K562 (cell line): ENCODE results near the gene EXOSC2. TPM values are rescaled to one million over a fixed set of nuclear protein-coding genes. Genes with fewer than 3 reads are reported as not detected.

ENCODE experiments used
- ATAC-seq: fragments of 200-7000 bp; cut with Tn5 transposase; 3 replicates; pipeline ENCODE4 v1.9.1; 2020; ENCODE audit warnings: moderate library complexity
- BruUV-seq: library from RNA; stranded (reverse); fragments of 400-500 nt; replicated peaks from 2 replicates; lab custom pipeline; 2021; lab: Mats Ljungman, UMichigan
- CTCF ChIA-PET: fragments of 300-600 bp; formaldehyde crosslinking; extraction: SDS; loops from one replicate; lab custom pipeline; 2021; ENCODE audit warnings: low intra/inter-chr PET ratio; lab: Yijun Ruan, JAX
- POLR2A ChIA-PET: fragments of 300-600, 350-650 bp; sonication (Branson Sonifier 250); formaldehyde crosslinking; extraction: SDS; loops from one replicate; lab custom pipeline; 2021; ENCODE audit warnings: antibody characterized with exemption, inconsistent platforms; lab: Yijun Ruan, JAX
- DNase-seq, 4 experiments: peaks; one replicate each; pipeline versions ENCODE4 v3.0.0 to v3.0.0-alpha.2; 2011 to 2018; ENCODE audit warnings: low spot score in 3 of 4, mixed read lengths in 3 of 4; ENCODE audit errors: extremely low read depth in 1 of 4
- FAIRE-seq: peaks from 2 replicates; lab custom pipeline; 2011; peaks lifted over from hg19 to GRCh38; lab: Jason Lieb, UNC
- H2AFZ ChIP-seq: 2 replicates; pipeline ENCODE4 v1.6.0; 2011; ENCODE audit warnings: low read depth, low read length, control low read depth, inconsistent platforms
- H3K27ac ChIP-seq: fragments of 200-600 bp; 3 replicates; pipeline ENCODE4 v1.8.0; 2011; ENCODE audit warnings: low read depth, mild to moderate bottlenecking, control low read depth, inconsistent platforms, low read length, moderate library complexity, mixed read lengths; ENCODE audit errors: extremely low read depth
- H3K27me3 ChIP-seq, 2 experiments: fragments of 300-600 bp in 1 of 2; 2 replicates in 1 of 2; 3 replicates in 1 of 2; pipeline versions ENCODE4 v1.6.0 to v1.8.0; 2011; ENCODE audit warnings: inconsistent platforms in 2 of 2, low read length in 2 of 2, mild to moderate bottlenecking in 1 of 2, mixed read lengths in 1 of 2, moderate library complexity in 1 of 2; ENCODE audit not compliant: control insufficient read depth in 2 of 2, insufficient read depth in 2 of 2
- H3K36me3 ChIP-seq: fragments of 300-600 bp; 3 replicates; pipeline ENCODE4 v1.8.0; 2011; ENCODE audit warnings: mild to moderate bottlenecking, low read length, inconsistent platforms; ENCODE audit not compliant: control insufficient read depth, insufficient read depth
- H3K4me1 ChIP-seq, 2 experiments: fragments of 200-600 bp in 1 of 2; replicated peaks in 1 of 2; 2 replicates in 1 of 2; 3 replicates in 1 of 2; pipeline versions ENCODE4 v1.5.1 to v1.8.0; 2011; ENCODE audit warnings: inconsistent platforms in 2 of 2, low read length in 2 of 2, mild to moderate bottlenecking in 1 of 2, mixed read lengths in 1 of 2, moderate library complexity in 1 of 2; ENCODE audit not compliant: control insufficient read depth in 2 of 2, insufficient read depth in 2 of 2
- H3K4me2 ChIP-seq: 2 replicates; pipeline ENCODE4 v1.6.1; 2011; ENCODE audit warnings: low read length, control low read depth, inconsistent platforms, mixed read lengths; ENCODE audit not compliant: insufficient read depth
- H3K4me3 ChIP-seq: fragments of 200-600 bp; sonication (generic), shearing (Covaris generic); 2 replicates; pipeline ENCODE4 v1.5.1; 2016; ENCODE audit warnings: control low read depth, inconsistent platforms
- H3K79me2 ChIP-seq: fragments of 200-600 bp; 3 replicates; pipeline ENCODE4 v1.8.0; 2011; ENCODE audit warnings: low read length, inconsistent platforms; ENCODE audit not compliant: control insufficient read depth, insufficient read depth
- H3K9ac ChIP-seq, 2 experiments: 2 replicates each; pipeline versions ENCODE4 v1.6.0 to v1.6.1; 2011; ENCODE audit warnings: low read depth in 2 of 2, low read length in 2 of 2, control low read depth in 1 of 2, inconsistent platforms in 1 of 2, mild to moderate bottlenecking in 1 of 2, mixed read lengths in 1 of 2; ENCODE audit not compliant: insufficient read depth in 1 of 2
- H3K9me1 ChIP-seq: one replicate; pipeline ENCODE4 v1.6.0; 2011; ENCODE audit warnings: inconsistent platforms, mild to moderate bottlenecking, low read length, moderate library complexity; ENCODE audit not compliant: control insufficient read depth, insufficient read depth
- H3K9me3 ChIP-seq: replicated peaks from 2 replicates; pipeline ENCODE4 v1.5.1; 2011; ENCODE audit warnings: low read depth, low read length, inconsistent platforms; ENCODE audit not compliant: control insufficient read depth, insufficient read depth
- H4K20me1 ChIP-seq: replicated peaks from 2 replicates; pipeline ENCODE4 v1.6.1; 2011; ENCODE audit warnings: low read length, inconsistent platforms, mixed read lengths; ENCODE audit not compliant: control insufficient read depth, insufficient read depth
- CC2D1A ChIP-seq: fragments of 450-650 bp; IDR thresholded peaks from 2 replicates; pipeline ENCODE4 v1.6.1; 2017; ENCODE audit warnings: mild to moderate bottlenecking
- CTCF ChIP-seq, 3 experiments: IDR thresholded peaks in 2 of 3; conservative IDR thresholded peaks in 1 of 3; 2 replicates each; pipeline ENCODE4 v1.5.1; 2011 to 2012; ENCODE audit warnings: low read length in 3 of 3, mild to moderate bottlenecking in 3 of 3, control low read depth in 2 of 3, improper control_type of control experiment in 1 of 3, inconsistent platforms in 1 of 3, low read depth in 1 of 3, mixed read lengths in 1 of 3, moderate library complexity in 1 of 3; ENCODE audit not compliant: insufficient read depth in 2 of 3
- KDM4B ChIP-seq, 2 experiments: fragments of 450-650 bp in 1 of 2; sonication (generic) in 1 of 2; IDR thresholded peaks; 2 replicates each; pipeline ENCODE4 v1.6.1; 2016 to 2017; ENCODE audit warnings: borderline replicate concordance in 2 of 2, antibody characterized with exemption in 1 of 2, low read depth in 1 of 2, mild to moderate bottlenecking in 1 of 2
- NONO ChIP-seq, 2 experiments: fragments of 200-400 bp in 1 of 2; fragments of 450-650 bp in 1 of 2; formaldehyde crosslinking in 1 of 2; IDR thresholded peaks; 2 replicates each; pipeline ENCODE4 v1.6.1; 2017; ENCODE audit warnings: low read depth in 2 of 2, mild to moderate bottlenecking in 2 of 2, moderate library complexity in 2 of 2, low read length in 1 of 2
- SIRT6 ChIP-seq: IDR thresholded peaks from one replicate; pipeline ENCODE4 v1.6.1; 2012; ENCODE audit warnings: low read depth, mild to moderate bottlenecking, control low read depth, inconsistent platforms, low read length, moderate library complexity
- ZBTB33 ChIP-seq: sonication (generic); formaldehyde crosslinking; IDR thresholded peaks from 2 replicates; pipeline ENCODE4 v1.8.1; 2023; ENCODE audit warnings: mild to moderate bottlenecking, missing genetic modification reagents
- WGBS: fragments of 100-300 bp; shearing (Covaris generic); methylation state at CpG from one replicate; pipeline ENCODE4 v1.1.6; 2016; ENCODE audit warnings: low coverage, mixed read lengths; ENCODE audit not compliant: insufficient coverage; ENCODE audit errors: missing lambda C conversion rate; 5-methylcytosine and 5-hydroxymethylcytosine counted together
- in situ Hi-C: fragments of 300-500 bp; cut with MboI; formaldehyde crosslinking; loops from 4 replicates; pipeline ENCODE4 v1.15.0; 2018; ENCODE audit warnings: inconsistent platforms, mixed read lengths
- intact Hi-C: fragments of 100-400 bp; cut with micrococcal nuclease; formaldehyde crosslinking; loops from 2 replicates; pipeline ENCODE4 v1.14.2; 2022
- polyA plus RNA-seq, 8 experiments: library from polyadenylated mRNA; depleted of rRNA in 4 of 8; stranded (reverse) in 5 of 8; unstranded in 3 of 8; fragments of >200 nt; fragmentation: Nextera tagmentation in 2 of 8; fragmentation: Illumina TruSeq in 1 of 8; extraction: Ambion mirVana in 2 of 8; extraction: Trizol in 1 of 8; gene quantifications; 2 replicates each; pipeline versions ENCODE4 v1.2.1 to v1.2.3, GENCODE V29; 2011 to 2014; ENCODE audit warnings: inconsistent platforms in 1 of 8, missing spikeins in 1 of 8
- total RNA-seq, 7 experiments: library from RNA; depleted of rRNA in 6 of 7; stranded (reverse); fragments of >200 nt in 6 of 7; fragmentation: Illumina TruSeq in 2 of 7; extraction: Trizol in 2 of 7; gene quantifications; 2 replicates each; pipeline versions ENCODE4 v1.2.1 to v1.2.3, GENCODE V29; 2011 to 2021; ENCODE audit warnings: low replicate concordance in 1 of 7
- TF ChIP-seq, protein P1 (sequence below): fragments of 450-650 bp; formaldehyde crosslinking; IDR thresholded peaks from 2 replicates; pipeline ENCODE4 v1.4.0; 2020; ENCODE audit warnings: mild to moderate bottlenecking, mixed read lengths
- TF ChIP-seq, protein P2 (sequence below), 2 experiments: fragments of 450-650 bp in 1 of 2; sonication (generic) in 1 of 2; formaldehyde crosslinking in 1 of 2; IDR thresholded peaks in 1 of 2; conservative IDR thresholded peaks in 1 of 2; 2 replicates each; pipeline versions ENCODE4 v1.6.1 to v1.8.1; 2016 to 2023; ENCODE audit warnings: mild to moderate bottlenecking in 2 of 2, moderate library complexity in 2 of 2, inconsistent platforms in 1 of 2, missing genetic modification reagents in 1 of 2

The EXOSC2 gene
- total and polyA plus RNA-seq, 9 of the 15 experiments (the other 6 are each of a cell fraction or from before 2014, with no cell fraction given): 46.0 to 101 (median 77.6) TPM

- TF ChIP-seq, protein P1, sequence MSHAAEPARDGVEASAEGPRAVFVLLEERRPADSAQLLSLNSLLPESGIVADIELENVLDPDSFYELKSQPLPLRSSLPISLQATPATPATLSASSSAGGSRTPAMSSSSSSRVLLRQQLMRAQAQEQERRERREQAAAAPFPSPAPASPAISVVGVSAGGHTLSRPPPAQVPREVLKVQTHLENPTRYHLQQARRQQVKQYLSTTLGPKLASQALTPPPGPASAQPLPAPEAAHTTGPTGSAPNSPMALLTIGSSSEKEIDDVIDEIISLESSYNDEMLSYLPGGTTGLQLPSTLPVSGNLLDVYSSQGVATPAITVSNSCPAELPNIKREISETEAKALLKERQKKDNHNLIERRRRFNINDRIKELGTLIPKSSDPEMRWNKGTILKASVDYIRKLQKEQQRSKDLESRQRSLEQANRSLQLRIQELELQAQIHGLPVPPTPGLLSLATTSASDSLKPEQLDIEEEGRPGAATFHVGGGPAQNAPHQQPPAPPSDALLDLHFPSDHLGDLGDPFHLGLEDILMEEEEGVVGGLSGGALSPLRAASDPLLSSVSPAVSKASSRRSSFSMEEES: no peak
- TF ChIP-seq KDM4B (IDR thresholded peaks at IDR 0.05; ENCODE audit: borderline replicate concordance in 2 of 2, low read depth in 1 of 2) (no peak), NONO (IDR thresholded peaks at IDR 0.05; ENCODE audit: low read depth in 2 of 2, low read length in 1 of 2) (peak in 1 of 2 experiments; percentile 40; a peak in 1 of 4 replicates), CC2D1A (no peak)
Measured at GRCh38 chr9:130689937-130690700, 3.5 kb upstream of the EXOSC2 start (continued).

- Histone ChIP-seq H3K4me3 (no peak overlapping the region), H3K9ac (no peak overlapping the region), H4K20me1 (peaks cover 5% of the 10 kb centered on the region), H3K79me2 (peaks cover 43% of the 10 kb centered on the region), H3K4me2 (no peak overlapping the region), H3K9me1 (peaks cover 3% of the 10 kb centered on the region), H3K36me3 (peaks cover 25% of the 10 kb centered on the region), H2AFZ (peak overlapping the region; percentile 42), H3K9me3 (0 out of 2 replicates have a peak, but pooled peaks cover 3% of the 10 kb centered on the region), H3K4me1 (peaks cover 9 to 12% of the 10 kb centered on the region in 2 experiments; a peak in 4 of 5 replicates), H3K27ac (no peak overlapping the region), H3K27me3 (no peaks in the 10 kb centered on the region)
- ChIA-PET POLR2A (interaction anchor here (1.0 to 1.5 kb wide), 2 partner anchors 21 to 75 kb away, joined by 3 read pairs; no protein-coding TSS in a partner anchor), CTCF (no interaction called here)
- intact Hi-C loops: no loop called here
- in situ Hi-C loops: loop anchor here (25.0 kb wide), 1 partner anchor 555 kb away; no protein-coding TSS in a partner anchor
- FAIRE-seq (no peak), DNase-seq (no peak), ATAC-seq (no peak)
- WGBS: 94% methylated on average over 20 of the region's 25 CpGs
- no TSS peak for BruUV-seq
- TF ChIP-seq, protein P2, sequence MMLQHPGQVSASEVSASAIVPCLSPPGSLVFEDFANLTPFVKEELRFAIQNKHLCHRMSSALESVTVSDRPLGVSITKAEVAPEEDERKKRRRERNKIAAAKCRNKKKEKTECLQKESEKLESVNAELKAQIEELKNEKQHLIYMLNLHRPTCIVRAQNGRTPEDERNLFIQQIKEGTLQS (IDR thresholded peaks at IDR 0.05): peak; percentile 22; the same call in 1 of the 2 replicates
- TF ChIP-seq, protein P2 (CRISPR knock-in tag; conservative IDR thresholded peaks at IDR 0.05): no peak
- peak; percentile 100 for TF ChIP-seq ZBTB33
- no peak for TF ChIP-seq SIRT6
- TF ChIP-seq CTCF (IDR thresholded peaks at IDR 0.05 in 2 of 3, conservative IDR thresholded peaks at IDR 0.05 in 1 of 3; ENCODE audit: insufficient read depth in 2 of 3, low read depth in 1 of 3, low read length in 3 of 3): peak in 1 of 3 experiments; percentile 14; a peak in 2 of 6 replicates
Measured at GRCh38 chr9:130692321-130692720, 1.3 kb upstream of the EXOSC2 start.
